GM18505 (cell line): ENCODE results near the gene OTOF.

Experiments used
- ATAC-seq: cut with Tn5 transposase; IDR thresholded peaks from one replicate; pipeline ENCODE4 v1.9.1; 2021; ENCODE audit not compliant: unreplicated experiment
- POLR2A ChIP-seq: IDR thresholded peaks from 4 replicates; pipeline ENCODE4 v1.6.1; 2011; ENCODE audit warnings: borderline replicate concordance; ENCODE audit not compliant: insufficient read depth, insufficient read length; ENCODE audit errors: extremely low read depth

The OTOF gene

DNA sequence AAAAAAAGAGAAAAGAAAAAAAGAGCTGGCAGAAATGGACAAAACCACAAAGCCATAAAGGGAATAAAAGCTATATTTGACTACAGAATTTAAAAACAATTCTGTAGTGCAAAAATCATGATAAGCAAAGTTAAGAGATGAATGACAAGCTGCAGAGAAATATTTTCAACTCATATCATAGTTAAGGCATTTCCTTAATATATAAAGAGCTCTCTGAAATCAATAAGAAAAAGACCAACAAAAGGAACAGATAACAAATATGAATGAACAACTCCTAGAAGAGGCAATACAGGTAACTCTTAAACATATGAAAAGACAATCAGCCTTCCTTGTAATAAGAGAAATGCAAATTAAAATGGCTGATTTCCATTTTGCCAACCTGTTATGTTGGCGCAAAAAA is 26.2 kb downstream of the OTOF start:
- ATAC-seq: no peak
- no peak for TF ChIP-seq POLR2A

DNA sequence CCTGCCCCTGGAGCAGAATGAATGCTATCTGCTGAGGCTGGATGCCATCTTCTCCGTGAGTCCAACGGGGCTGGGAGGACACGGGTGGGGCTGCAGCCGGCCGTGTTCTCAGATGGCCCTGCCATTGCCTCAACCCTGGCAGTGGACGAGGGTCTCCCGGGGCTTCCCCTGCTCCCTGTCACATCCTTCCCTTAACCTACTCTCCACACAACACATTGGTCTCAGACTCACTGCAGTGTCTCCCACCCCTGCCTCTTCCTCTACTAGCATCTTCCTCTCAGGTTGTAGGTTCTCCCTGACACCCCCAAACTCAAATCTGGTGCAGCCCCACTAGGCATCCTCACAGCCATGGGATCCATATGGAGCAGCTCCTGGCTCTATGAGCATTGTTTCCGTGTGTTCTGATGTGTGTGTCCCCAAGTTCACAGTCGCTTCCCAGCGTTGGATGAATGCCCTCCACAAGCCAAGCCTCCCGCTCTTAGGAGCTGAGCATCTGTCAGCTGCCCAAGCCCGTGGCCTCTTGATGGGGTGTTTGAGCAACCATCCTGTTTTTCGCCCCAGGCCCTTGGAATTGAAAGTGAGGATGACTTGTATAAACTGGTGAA is 27.8 kb downstream of the OTOF start:
- no peak for TF ChIP-seq POLR2A
- ATAC-seq: no peak

DNA sequence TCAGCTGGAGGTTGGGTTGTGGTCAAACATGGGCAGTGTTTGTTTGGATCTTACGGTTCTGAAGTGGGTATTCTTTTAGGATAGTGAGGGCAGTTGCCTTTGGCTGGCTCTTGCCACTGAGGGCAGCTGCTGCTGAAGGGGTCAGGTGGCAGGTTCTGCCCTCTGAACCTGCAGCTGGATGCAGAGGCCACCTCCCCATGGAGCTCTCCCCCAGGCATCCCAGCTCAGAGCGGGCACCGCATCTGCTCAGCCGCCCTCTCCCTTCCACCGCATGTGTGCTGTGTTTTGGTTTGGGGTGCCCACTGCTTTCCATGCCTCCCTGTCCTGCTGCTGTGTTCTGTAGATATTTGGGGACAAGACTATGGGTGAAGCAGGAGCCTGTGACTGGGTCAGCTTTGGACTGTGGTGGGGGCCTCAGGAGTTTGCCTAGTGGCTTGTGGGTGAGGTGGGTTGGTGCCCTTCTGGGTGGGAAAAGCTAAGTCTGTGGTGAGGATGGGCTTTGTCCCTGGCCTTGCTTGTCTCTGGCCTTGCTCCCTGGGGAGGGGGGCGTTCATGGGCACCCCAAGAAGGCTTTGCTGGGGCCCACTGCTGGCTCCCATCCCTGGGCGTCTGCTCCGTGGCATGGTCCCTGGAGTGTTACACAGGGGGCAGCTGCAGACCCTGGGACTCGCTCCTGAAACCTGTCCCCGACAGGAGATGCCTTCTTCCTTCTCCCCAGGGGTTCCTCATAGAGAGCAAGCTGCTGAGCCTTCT is 28.5 kb downstream of the OTOF start:
- ATAC-seq: no peak
- TF ChIP-seq POLR2A: no peak

DNA sequence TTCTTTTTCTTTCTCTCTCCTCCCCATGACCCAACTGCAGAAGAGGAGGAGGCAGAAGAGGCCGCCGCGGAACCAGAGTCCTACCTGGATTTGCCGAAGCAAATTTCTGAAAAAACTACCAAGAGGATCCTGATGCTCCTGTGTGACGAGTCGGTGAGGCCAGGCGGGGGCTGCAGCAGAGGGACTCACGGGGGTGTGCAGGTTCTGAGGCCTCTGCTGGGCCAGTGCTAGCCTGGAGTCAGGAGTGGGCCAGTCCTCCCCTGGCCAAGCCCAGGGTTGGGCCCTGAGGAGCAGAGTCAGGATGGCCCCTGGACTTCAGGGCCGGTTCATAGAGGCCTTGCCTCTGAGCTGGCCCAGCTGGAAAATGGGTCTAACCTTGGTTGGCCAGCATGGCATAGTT is 29.3 kb downstream of the OTOF start:
- ATAC-seq: no peak
- no peak for TF ChIP-seq POLR2A

DNA sequence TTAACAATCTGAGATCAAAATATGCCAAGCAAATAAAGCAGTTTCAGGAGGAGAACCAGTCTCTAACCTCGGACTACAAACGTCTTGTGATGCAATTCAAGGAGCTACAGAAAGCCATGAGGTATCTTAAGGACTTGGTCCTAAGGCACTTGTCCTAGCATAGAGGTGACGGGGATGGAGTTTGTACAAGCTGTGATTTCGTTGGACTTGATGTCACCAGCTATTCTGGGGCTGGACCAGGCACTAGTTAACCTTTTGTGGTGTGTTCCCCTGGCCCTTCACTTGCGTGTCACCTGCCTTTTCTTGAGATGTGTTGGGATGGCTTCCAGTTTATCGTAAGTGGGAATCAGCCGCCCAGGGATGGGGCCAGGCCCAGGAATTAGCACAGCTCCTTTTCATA is 33.7 kb downstream of the OTOF start:
- no peak for TF ChIP-seq POLR2A
- no peak for ATAC-seq

DNA sequence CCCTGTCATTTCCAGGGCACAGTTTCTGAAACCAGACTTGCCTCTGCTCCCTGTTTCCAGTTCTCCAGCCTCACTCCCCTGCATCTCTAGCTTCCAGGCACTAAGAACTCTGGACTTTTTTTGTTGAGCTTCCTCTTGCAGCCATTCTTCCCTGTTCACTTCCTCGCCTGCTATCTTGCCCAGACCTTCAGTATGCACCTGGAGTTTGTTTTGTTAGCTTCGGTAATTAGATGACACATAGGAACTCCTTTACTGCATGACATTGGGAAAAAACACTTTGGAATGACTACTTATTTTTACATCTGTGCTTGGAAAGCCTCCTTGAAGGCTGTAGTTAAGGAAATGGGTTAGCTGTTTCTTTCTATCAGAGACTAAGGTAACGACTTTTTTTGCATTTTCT is 35.2 kb downstream of the OTOF start:
- ATAC-seq: no peak
- TF ChIP-seq POLR2A: no peak

DNA sequence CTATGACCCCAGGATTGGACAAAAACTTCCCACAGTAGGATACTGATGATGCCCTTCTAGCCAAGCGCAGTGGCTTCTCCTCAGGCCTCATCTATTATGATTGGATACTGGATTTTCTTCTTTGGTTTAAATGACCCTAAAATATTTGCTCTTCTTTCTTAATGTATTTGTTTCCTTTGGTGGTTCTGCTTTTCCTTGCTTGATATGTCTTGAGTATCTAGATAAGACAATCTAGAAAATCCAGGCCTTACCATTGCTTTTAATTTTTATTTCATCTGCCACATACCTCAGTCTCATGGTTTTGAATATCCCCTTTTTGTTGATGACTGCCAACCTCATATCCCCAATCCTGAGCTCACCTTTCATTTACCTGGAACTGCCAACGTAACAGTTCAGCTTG is 35.6 kb downstream of the OTOF start:
- no peak for ATAC-seq
- no peak for TF ChIP-seq POLR2A

DNA sequence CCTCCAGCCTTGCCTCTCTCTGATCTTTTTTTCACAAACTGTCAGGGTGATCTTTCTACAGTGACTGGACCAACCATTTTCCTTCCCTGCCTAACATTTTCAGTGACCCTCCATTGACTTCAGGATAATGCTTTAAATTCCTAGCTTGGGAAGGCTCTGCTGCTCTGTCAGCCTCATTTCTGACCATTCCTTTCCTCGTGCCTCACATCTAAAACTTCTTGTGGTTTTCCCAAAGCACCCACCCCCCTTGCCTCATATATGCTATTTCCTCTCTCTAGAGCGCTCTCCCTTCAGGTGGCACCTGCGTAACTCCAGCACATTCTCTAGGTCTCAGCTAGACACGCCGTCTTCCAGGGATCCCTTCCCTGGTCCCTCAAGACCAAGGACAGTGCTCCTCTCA is 39.0 kb downstream of the OTOF start:
- TF ChIP-seq POLR2A: no peak
- no peak for ATAC-seq

DNA sequence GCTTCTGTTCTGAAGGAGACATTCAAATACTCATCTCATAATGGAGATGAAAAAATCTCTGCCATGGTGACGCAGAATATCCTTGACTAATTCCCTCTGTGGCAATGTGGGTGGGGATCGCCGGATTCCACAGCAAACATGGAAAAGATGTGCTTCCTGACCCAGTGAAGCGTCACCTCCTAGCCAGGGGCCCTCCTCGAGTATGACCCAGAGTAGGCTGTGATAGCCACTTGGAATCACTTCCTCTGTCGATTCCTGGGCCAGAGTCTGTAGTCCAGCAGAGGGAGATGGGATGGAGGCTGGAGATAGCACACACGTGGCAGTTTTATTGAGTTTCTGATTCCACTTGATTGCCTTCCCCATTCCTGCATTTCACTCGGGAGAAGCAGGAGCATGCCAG is 39.4 kb downstream of the OTOF start:
- TF ChIP-seq POLR2A: no peak
- no peak for ATAC-seq

DNA sequence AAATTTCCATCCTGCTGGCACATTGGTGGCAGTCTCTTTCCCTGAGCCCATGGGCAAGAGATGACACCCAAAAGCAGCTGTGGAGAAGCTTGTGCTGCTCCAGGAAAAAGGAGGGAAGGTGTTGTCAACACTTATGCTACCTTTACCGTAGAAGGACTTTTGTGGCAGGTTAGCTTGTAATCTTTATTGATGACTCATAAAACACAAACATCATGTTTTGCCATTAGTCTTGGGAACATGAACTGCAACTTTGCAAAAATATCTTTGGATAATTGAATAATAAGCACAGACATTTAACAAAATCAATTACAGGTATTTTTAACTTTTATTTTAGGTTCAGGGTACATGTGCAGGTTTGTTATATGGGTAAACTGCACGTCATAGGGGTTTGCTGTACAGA is 42.8 kb downstream of the OTOF start:
- no peak for ATAC-seq
- TF ChIP-seq POLR2A: no peak

DNA sequence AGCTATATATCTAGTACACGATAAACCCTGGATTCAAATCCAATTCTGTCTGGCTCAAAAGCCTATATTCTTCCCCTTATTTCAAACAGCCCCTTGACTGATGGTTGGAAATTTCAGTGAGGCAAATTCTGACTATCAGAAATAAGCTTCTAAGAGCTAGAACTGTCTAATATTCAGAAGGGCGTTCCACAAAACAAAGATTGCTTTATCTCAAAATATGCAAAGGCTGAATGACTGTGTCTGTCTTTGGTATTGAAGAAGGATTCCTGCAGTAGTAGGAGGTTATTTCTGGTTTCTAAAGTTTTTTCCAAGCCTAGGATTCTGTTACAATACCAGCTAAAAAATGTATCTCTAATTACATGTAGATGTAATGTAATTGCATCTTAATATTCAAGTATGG is 45.1 kb downstream of the OTOF start:
- TF ChIP-seq POLR2A: no peak
- no peak for ATAC-seq

DNA sequence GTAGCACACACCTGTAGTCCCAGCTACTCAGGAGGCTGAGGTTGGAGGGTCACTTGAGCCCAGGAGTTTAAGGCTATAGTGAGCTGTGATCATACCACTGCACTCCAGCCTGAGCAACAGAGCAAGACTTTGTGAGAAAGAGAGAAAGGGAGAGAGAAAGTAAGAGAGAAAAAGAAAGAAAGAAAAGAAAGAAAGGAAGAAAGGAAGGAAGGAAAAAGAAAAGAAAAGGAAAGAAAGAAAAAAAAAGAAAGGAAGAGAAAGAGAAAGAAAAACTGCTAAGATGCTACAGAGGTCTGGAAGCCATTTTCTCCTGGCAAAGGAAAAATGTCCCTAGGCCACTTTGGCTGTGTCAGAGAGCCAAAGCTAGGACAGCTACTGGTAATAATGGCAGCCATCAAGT is 45.6 kb downstream of the OTOF start:
- no peak for TF ChIP-seq POLR2A
- no peak for ATAC-seq

DNA sequence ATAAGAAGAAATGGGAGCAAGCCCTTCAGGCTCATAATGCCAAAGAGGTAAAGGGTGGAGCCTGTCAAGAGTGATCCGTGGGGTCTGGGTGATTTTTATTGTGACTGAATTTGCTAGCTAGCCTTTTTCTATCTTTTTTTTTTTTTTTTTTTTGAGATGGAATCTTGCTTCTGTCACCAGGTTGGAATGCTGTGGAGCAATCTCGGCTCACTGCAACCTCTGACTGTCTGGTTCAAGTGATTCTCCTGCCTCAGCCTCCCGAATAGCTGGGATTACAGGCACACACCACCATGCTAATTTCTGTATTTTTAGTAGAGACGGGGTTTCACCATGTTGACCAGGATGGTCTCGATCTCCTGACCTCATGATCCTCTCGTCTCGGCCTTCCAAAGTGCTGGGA is 47.1 kb downstream of the OTOF start:
- TF ChIP-seq POLR2A: no peak
- no peak for ATAC-seq

DNA sequence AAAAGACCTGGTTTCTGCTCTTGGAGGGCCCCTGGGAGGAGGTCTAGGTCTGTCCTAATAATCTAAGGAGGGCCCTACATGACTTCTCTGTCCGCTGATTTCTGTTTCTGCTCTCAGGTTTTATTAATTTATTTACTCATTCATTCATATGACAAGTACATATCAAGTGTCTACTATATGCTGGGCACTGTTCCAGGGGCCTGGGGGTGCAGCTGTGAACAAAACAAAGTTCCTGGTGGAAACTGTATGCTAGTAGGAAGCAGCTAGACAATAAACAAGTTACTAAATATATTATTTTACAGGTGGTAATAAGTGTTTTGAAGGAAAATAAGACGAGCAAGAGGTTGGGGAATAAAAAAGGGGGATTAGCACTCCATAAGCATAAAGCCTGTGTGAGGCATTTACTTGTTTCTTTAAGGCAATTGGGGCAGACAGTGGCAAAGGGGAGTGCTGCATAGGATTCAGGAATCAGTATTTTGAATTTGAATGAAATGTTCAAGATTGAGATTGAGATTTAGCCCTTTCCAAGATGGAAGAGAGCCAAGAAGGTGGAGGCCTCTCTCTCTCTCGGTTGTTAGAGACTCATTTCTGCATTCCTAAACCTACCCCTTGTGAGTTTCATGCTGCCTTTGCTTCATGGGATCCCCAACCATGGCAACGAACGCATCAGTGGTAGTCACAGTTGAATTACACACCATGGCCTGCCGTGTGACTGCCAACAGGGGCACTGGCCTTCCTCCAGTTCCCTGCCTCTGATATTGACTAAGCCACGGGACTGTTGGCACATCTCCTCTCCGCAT is 47.9 kb downstream of the OTOF start:
- TF ChIP-seq POLR2A: no peak
- no peak for ATAC-seq
